AG04450 (cell line): Measurements from ENCODE around the gene PSME3. TPM values are rescaled to one million over a fixed set of nuclear protein-coding genes. Genes with fewer than 3 reads are reported as not detected.
A peak's percentile ranks its signal among the peaks of the same experiment; 100 is the strongest.

Experiments used
- CTCF ChIA-PET: fragments of 300-600, 350-600 bp; formaldehyde crosslinking; extraction: SDS; loops from one replicate; lab custom pipeline; 2022; ENCODE audit warnings: antibody characterized with exemption, inconsistent platforms; lab: Charles Lee
- POLR2A ChIA-PET: fragments of 350-600 bp; formaldehyde crosslinking; extraction: SDS; loops from one replicate; lab custom pipeline; 2021; ENCODE audit warnings: antibody characterized with exemption, inconsistent platforms; lab: Yijun Ruan, JAX
- DNase-seq: peaks from one replicate; pipeline ENCODE4 v3.0.0-alpha.2; 2011; ENCODE audit warnings: low read depth, low spot score
- H3K27ac ChIP-seq: one replicate; pipeline ENCODE4 v1.5.1; 2012; ENCODE audit warnings: low read depth, low read length, control low read depth
- H3K27me3 ChIP-seq: one replicate; pipeline ENCODE4 v1.6.0; 2012; ENCODE audit warnings: low read length; ENCODE audit not compliant: control insufficient read depth, insufficient read depth
- H3K4me3 ChIP-seq: 2 replicates; pipeline ENCODE4 v1.5.1; 2011; ENCODE audit warnings: mild to moderate bottlenecking, low read depth, low read length, control low read depth
- H3K9me3 ChIP-seq: 2 replicates; pipeline ENCODE4 v1.5.1; 2012; ENCODE audit warnings: low read length; ENCODE audit not compliant: control insufficient read depth, insufficient read depth
- CTCF ChIP-seq: IDR thresholded peaks from 2 replicates; pipeline ENCODE4 v1.5.1; 2011; ENCODE audit warnings: low read depth, low read length, control low read depth, inconsistent platforms
- polyA plus RNA-seq: library from polyadenylated mRNA; depleted of rRNA; stranded (reverse); fragments of >200 nt; gene quantifications from 2 replicates; pipeline ENCODE4 v1.2.3, GENCODE V29; 2011

The PSME3 gene
- polyA plus RNA-seq, 1 experiment: 129 TPM

GRCh38 chr17:42833767-42834422 is 698 bp downstream of the PSME3 start:
- H3K27me3 ChIP-seq: no peaks in the 10 kb centered on the region
- POLR2A ChIA-PET: interaction anchor here (0.5 to 3.2 kb wide), 6 partner anchors 10 to 164 kb away, joined by 3 to 16 read pairs (median 5); partner anchors contain the start of genes BECN1 and RPL27
- CTCF ChIA-PET: interaction anchor here (1.3 to 6.2 kb wide), 6 partner anchors 9 to 164 kb away, joined by 4 to 35 read pairs (median 6); partner anchors contain the start of genes AOC2, BECN1 and RPL27
- TF ChIP-seq CTCF: no peak
- DNase-seq: no peak
- no peaks in the 10 kb centered on the region; the same call in 1 of the 2 replicates for H3K9me3 ChIP-seq
- H3K4me3 ChIP-seq: peak overlapping the region; percentile 99
- H3K27ac ChIP-seq: peak overlapping the region; percentile 65

GRCh38 chr17:42835732-42836131 is 2.5 kb downstream of the PSME3 start:
- POLR2A ChIA-PET: interaction anchor here (0.7 kb wide), 2 partner anchors 118 to 177 kb away, joined by 3 to 4 read pairs; partner anchors contain the start of gene TUBG2
- CTCF ChIA-PET: interaction anchor here (0.7 to 6.2 kb wide), 7 partner anchors 8 to 102 kb away, joined by 3 to 35 read pairs (median 4); partner anchors contain the start of genes AOC2 and BECN1
- Histone ChIP-seq H3K27me3 (no peaks in the 10 kb centered on the region), H3K4me3 (no peak overlapping the region), H3K27ac (no peak overlapping the region), H3K9me3 (no peaks in the 10 kb centered on the region; the same call in 1 of the 2 replicates)
- DNase-seq: no peak
- TF ChIP-seq CTCF: no peak

- no peaks in the 10 kb centered on the region for H3K27me3 ChIP-seq
- H3K27ac ChIP-seq: no peak overlapping the region
- no peaks in the 10 kb centered on the region for H3K9me3 ChIP-seq
- DNase-seq: no peak
- TF ChIP-seq CTCF: no peak
- POLR2A ChIA-PET: no interaction called here
- no peak overlapping the region for H3K4me3 ChIP-seq
- CTCF ChIA-PET: interaction anchor here (0.6 to 4.4 kb wide), 8 partner anchors 8 to 155 kb away, joined by 3 to 98 read pairs (median 14); partner anchors contain the start of genes PSME3, PTGES3L and RPL27
These were observed 8.9 kb downstream of the PSME3 start for GRCh38 chr17:42841975-42842685.

GRCh38 chr17:42843358-42843934 is 10.2 kb downstream of the PSME3 start:
- DNase-seq: peak; percentile 48
- Histone ChIP-seq H3K27ac (no peak overlapping the region), H3K4me3 (no peak overlapping the region), H3K9me3 (no peaks in the 10 kb centered on the region), H3K27me3 (no peaks in the 10 kb centered on the region)
- ChIA-PET CTCF (interaction anchor here (0.6 to 4.4 kb wide), 25 partner anchors 9 to 334 kb away, joined by 3 to 98 read pairs (median 3); partner anchors contain the start of genes BECN1, PSME3, PTGES3L and RPL27), POLR2A (no interaction called here)
- TF ChIP-seq CTCF: peak; percentile 100
